Activated CD4-positive, CD25-positive, alpha-beta regulatory T cell treated with anti-CD3 and anti-CD28 coated beads, Interleukin-2, amount 50 U/mL, for 16 hours (primary cell): ENCODE results near the gene IFNA5.

Source experiments
- DNase-seq: peaks from one replicate; pipeline ENCODE4 v3.0.0-alpha.2; 2020; ENCODE audit warnings: low read depth, low spot score

The IFNA5 gene

GRCh38 chr9:21305213-21305612 is at the start of gene IFNA5:
Gene IFNA5, minus strand, starts transcription at chr9:21305313. Its CDS starts 57 bp downstream, at chr9:21305256.
- no peak for DNase-seq

DNA sequence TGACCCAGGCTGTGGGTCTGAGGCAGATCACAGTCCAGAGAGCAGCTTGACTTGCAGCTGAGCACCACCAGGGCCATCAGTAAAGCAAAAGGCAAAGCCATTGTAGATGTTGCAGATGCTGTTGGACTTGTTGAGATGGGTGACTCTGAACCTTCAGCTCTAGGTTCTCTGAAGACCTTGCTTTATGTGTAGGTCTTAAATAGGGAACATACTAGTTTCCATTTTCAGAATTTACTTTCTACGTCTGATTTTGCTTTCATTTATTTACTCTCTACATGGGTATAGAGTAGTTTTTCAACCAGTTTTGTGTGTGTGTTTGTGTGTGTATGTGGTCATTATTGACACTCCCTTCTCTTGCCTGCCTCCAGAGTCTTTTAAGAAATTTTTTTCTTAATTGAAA is 45.7 kb upstream of the IFNA5 start, which contains the start of gene IFNA6:
TSS of gene IFNA6 (minus strand) at position 101 of the 400 bp plus-strand sequence. CDS start at position 101, 0 bp downstream.
- no peak for DNase-seq

GRCh38 chr9:21348430-21348970 is 43.4 kb upstream of the IFNA5 start:
- DNase-seq = no peak

DNA sequence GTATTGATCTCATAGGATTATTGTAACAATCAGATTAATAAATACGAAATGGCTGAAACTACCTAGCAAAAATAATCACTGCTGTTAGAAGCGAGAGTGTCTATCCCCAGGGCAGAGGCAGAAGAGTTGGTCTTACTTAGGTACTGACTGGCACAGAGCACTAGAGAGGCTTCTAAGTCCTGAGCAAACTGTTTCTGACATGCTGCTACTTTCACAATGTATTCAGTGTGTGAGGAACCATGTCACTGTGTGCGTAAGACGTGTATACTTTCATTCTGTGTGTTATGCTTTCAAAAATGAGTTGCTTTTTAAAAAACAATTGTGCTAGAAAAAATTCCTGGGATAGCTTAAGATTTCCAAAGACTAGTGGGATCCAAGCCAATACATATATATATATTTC is 35.6 kb upstream of the IFNA5 start:
- DNase-seq = no peak

DNA sequence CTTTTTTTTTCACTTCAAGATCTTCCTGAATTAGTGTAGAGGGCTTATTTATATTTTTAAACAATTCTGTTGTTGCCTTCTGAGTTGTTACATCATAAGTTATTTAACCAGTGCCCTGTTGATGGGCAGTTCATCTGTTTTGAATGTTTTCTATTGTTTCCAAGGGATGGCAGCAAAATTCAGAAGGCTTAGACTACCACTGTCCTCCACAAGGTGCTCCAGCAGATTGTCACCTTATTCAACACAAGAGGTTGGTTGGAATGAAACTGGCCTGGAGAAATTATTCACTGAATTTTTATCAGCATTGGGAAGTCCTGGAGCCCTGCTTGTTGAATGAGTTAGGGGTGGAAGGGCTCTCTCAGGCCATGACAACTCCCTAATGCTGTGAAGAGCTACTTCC is 31.3 kb upstream of the IFNA5 start:
- no peak for DNase-seq

- peak; percentile 68 for DNase-seq
These were observed 29.9 kb upstream of the IFNA5 start, which contains the start of gene KLHL9 for GRCh38 chr9:21334701-21335632. Gene KLHL9, minus strand, starts transcription at chr9:21335404. Its CDS starts 545 bp downstream, at chr9:21334859.

DNA sequence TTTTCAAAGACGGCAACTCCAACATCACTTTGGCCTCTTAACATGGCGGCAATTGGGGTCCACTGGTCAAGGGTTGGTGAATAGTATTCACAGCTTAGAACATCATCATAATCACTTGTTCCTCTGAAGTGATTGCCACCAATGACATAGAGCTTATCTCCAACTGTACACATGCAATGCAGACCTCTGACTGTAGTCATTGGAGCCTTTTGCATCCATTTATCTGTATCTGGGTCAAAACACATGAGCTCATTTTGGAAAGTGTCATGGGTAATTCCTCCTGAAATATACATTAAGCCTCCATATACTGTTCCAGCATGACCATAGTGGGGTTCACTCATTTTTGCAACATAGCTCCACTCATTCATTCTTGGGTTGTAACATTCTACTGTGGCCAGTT is 28.1 kb upstream of the IFNA5 start:
- no peak for DNase-seq

DNA sequence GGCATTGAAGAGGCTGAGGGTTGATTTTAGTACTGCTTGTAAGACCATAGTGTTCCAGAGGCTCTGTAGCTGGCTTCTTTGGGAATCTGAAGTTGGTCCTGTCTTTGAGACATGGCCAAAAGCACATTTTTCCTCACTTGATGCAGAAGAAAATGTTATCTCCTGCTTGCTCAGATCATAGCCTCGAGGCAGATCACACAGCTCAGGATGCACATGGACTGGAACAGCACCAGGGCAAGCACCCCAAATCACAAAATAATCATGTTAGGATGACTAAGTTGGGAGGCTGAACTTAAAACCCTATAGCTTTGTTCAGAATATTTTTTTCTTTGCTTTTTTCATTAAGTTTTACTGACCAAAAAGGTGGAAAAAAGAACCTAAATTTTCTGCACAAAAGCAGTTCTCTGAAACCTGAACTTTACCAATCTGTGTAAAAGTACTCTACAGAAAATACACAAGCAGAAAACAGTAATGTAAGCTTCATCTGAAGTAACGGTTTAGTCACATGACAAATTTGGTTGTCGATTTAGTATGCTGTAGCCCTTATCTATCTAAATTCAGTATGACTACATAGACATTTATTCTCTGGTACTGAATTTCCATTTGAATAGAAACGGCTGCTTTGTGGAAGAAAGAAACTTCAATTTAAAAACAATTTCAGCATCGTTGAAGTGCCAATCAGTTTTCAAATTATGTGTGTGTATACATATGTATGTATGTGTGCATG is 26.7 kb upstream of the IFNA5 start:
- no peak for DNase-seq

DNA sequence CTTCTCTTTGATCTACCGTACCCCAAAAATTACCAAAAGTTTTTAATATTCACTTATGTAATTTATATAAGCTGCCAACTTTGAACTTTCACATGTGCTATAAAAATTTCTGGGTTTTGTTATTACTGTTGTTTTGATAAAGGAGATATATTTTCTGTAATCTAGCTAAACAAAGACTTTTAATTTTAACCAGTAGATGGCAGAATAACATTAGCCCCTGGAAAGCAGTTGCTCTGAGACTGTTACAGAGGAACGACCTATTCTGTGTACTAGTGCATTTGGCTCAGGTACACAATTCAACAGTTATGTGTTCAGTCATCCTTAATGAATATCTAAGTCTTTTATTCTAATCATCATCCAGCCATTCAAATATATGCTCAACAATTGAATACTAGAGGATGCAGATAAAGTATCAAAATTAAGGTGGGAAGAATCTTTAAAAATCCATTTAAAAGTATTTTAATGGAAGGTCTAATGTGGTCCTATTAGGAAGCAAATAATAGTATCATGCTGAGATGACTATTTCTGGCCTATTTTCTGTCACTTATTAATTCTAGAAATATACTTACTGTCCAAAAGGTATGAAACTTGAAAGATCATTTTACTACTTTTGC is 21.5 kb upstream of the IFNA5 start:
- no peak for DNase-seq

DNA sequence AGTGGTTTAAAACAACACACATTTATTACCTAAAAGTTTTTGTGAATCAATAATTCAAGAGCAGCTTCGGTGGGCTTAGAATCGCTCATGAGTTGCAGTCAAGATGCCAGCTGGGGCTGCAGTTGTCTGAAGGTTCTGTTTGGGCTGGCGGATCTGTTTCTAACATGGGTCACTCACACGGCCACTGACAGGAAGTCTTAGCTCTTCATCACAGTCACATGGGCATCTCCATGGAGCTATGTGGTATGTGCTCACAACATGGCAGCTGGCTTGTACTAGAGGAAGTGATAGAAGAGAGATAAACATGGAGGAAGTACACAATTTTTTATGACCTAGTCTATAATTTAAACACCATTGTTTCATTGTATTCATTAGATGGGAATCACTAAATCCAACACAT is 18.9 kb upstream of the IFNA5 start:
- DNase-seq = no peak

GRCh38 chr9:21322911-21323461 is 17.9 kb upstream of the IFNA5 start:
- DNase-seq = no peak

- no peak for DNase-seq
These were observed 15.4 kb upstream of the IFNA5 start for GRCh38 chr9:21320465-21320864.

- DNase-seq = no peak
These were observed 13.1 kb upstream of the IFNA5 start for GRCh38 chr9:21317956-21318923.

- DNase-seq = no peak
These were observed 11.7 kb upstream of the IFNA5 start for GRCh38 chr9:21316860-21317259.

GRCh38 chr9:21316032-21316842 is 11.1 kb upstream of the IFNA5 start:
- DNase-seq = no peak

GRCh38 chr9:21314152-21314551 is 9.0 kb upstream of the IFNA5 start:
- DNase-seq = no peak

- DNase-seq = no peak
These were observed 6.8 kb upstream of the IFNA5 start for GRCh38 chr9:21311889-21312288.

DNA sequence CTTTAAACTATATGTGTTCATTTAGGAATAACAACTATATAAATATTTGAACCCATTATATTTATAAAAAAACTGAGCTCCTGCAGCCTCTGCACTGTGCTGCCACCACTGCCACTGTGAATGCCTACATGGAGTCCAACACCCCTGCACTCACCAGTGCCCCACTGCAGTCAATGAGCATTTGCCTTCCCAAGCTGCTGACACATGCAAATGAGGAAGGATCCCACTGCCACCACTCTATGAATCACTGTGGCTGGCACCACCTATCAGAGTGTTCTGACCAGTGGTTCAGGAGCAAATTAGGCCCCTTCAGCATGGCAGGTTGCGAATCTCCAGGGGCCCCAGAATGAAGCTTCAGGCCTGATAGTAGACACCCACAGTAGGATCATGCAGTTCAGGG is 9.1 kb downstream of the IFNA5 start:
- DNase-seq = no peak

GRCh38 chr9:21294904-21295538 is 10.1 kb downstream of the IFNA5 start:
- no peak for DNase-seq
